ENCODE measurements around the gene FTO.

DNA sequence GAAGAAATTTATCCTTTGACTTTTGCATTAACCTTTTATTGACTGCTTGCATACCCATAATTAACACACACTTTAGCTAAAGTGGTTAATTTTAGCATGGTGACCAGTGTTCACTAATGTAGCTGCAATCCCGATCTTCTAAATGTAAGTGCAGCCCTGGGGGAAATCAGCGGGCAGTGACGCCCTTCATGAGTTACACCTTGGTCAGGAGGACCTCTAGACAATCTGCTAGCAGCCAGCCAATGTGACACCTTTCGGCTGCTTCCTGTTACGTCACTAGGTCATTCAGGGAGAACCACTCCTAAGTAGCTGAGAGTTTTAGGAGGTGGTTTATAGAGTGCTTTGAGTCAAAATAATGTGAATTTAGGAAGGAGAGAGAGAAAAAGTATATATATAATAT lies 402.1 kb downstream of the FTO start:
- TF ChIP-seq, protein P1, sequence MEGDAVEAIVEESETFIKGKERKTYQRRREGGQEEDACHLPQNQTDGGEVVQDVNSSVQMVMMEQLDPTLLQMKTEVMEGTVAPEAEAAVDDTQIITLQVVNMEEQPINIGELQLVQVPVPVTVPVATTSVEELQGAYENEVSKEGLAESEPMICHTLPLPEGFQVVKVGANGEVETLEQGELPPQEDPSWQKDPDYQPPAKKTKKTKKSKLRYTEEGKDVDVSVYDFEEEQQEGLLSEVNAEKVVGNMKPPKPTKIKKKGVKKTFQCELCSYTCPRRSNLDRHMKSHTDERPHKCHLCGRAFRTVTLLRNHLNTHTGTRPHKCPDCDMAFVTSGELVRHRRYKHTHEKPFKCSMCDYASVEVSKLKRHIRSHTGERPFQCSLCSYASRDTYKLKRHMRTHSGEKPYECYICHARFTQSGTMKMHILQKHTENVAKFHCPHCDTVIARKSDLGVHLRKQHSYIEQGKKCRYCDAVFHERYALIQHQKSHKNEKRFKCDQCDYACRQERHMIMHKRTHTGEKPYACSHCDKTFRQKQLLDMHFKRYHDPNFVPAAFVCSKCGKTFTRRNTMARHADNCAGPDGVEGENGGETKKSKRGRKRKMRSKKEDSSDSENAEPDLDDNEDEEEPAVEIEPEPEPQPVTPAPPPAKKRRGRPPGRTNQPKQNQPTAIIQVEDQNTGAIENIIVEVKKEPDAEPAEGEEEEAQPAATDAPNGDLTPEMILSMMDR (IDR thresholded peaks at IDR 0.05) = no peak
- no peak for TF ChIP-seq POLR2A (IDR thresholded peaks at IDR 0.05)

Data from testis (tissue), 2 donors.